Measurements from ENCODE around the gene LGALS13.

DNA sequence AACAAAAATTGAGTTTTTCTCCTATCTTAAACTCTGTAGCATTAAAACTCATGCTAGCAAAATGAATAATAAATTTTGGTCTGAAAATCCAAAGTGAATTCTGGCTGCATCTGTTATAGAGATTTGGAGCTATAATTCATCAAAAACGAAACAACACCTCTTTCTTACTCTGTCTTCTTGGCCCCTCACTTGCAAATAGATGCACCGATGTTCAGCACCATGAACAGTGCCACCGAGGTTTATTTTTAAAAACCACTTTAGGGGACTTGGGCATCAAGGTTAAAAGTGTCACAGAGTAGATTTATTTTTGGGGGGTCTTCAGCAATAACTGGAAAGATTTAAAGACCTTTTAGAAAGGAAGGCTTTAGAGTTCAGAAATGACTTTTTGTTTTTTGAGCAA, 36.3 kb upstream of the LGALS13 start:
- no peak for TF ChIP-seq CTCF (conservative IDR thresholded peaks at IDR 0.05)
- TF ChIP-seq ZFX (IDR thresholded peaks at IDR 0.05): no peak
